ENCODE data around the gene MRPL37.

Gene MRPL37

GRCh38 chr1:54168206-54168965 is 31.6 kb upstream of the MRPL37 start:
- no peak for TF ChIP-seq CTCF (IDR thresholded peaks at IDR 0.05; ENCODE audit: insufficient read depth, low read length, poor library complexity, severe bottlenecking)
- no peak overlapping the region for H3K4me3 ChIP-seq (replicated peaks; ENCODE audit: low read depth, low read length)

GRCh38 chr1:54169068-54169467 is 30.9 kb upstream of the MRPL37 start:
- TF ChIP-seq CTCF (IDR thresholded peaks at IDR 0.05; ENCODE audit: insufficient read depth, low read length, poor library complexity, severe bottlenecking), result no peak
- no peak for DNase-seq (ENCODE audit: extremely low read depth, insufficient read length)
- H3K4me3 ChIP-seq (replicated peaks; ENCODE audit: low read depth, low read length), result no peak overlapping the region
- H3K27me3 ChIP-seq (replicated peaks; ENCODE audit: control insufficient read depth, insufficient read depth, low read length), result no peaks in the 10 kb centered on the region
- no peaks in the 10 kb centered on the region for H3K36me3 ChIP-seq (ENCODE audit: control insufficient read depth, insufficient read depth, low read length)

More at GRCh38 chr1:54168206-54168965, 31.6 kb upstream of the MRPL37 start:
- DNase-seq (ENCODE audit: extremely low read depth, insufficient read length), result no peak
- Histone ChIP-seq H3K27me3 (replicated peaks; ENCODE audit: control insufficient read depth, insufficient read depth, low read length) (no peaks in the 10 kb centered on the region), H3K36me3 (ENCODE audit: control insufficient read depth, insufficient read depth, low read length) (no peaks in the 10 kb centered on the region)

- H3K27me3 ChIP-seq (replicated peaks; ENCODE audit: control insufficient read depth, insufficient read depth, low read length), result no peaks in the 10 kb centered on the region
These were observed 29.0 kb upstream of the MRPL37 start for GRCh38 chr1:54171016-54171415.

GRCh38 chr1:54171606-54172005 is 28.4 kb upstream of the MRPL37 start:
- no peak for TF ChIP-seq CTCF (IDR thresholded peaks at IDR 0.05; ENCODE audit: insufficient read depth, low read length, poor library complexity, severe bottlenecking)
- no peak for DNase-seq (ENCODE audit: extremely low read depth, insufficient read length)
- no peaks in the 10 kb centered on the region for H3K27me3 ChIP-seq (replicated peaks; ENCODE audit: control insufficient read depth, insufficient read depth, low read length)
- H3K36me3 ChIP-seq (ENCODE audit: control insufficient read depth, insufficient read depth, low read length), result no peaks in the 10 kb centered on the region
- H3K4me3 ChIP-seq (replicated peaks; ENCODE audit: low read depth, low read length), result no peak overlapping the region

More at GRCh38 chr1:54171016-54171415, 29.0 kb upstream of the MRPL37 start:
- no peak for DNase-seq (ENCODE audit: extremely low read depth, insufficient read length)
- H3K36me3 ChIP-seq (ENCODE audit: control insufficient read depth, insufficient read depth, low read length), result no peaks in the 10 kb centered on the region
- TF ChIP-seq CTCF (IDR thresholded peaks at IDR 0.05; ENCODE audit: insufficient read depth, low read length, poor library complexity, severe bottlenecking), result no peak
- H3K4me3 ChIP-seq (replicated peaks; ENCODE audit: low read depth, low read length), result no peak overlapping the region

- no peaks in the 10 kb centered on the region for H3K36me3 ChIP-seq (ENCODE audit: control insufficient read depth, insufficient read depth, low read length)
- DNase-seq (ENCODE audit: extremely low read depth, insufficient read length), result no peak
- no peaks in the 10 kb centered on the region for H3K27me3 ChIP-seq (replicated peaks; ENCODE audit: control insufficient read depth, insufficient read depth, low read length)
- no peak for TF ChIP-seq CTCF (IDR thresholded peaks at IDR 0.05; ENCODE audit: insufficient read depth, low read length, poor library complexity, severe bottlenecking)
- no peak overlapping the region for H3K4me3 ChIP-seq (replicated peaks; ENCODE audit: low read depth, low read length)
These were observed 27.1 kb upstream of the MRPL37 start for GRCh38 chr1:54172614-54173599.

All from GM06990 (cell line).